BE2C (cell line): Measurements from ENCODE around the gene GRID1.

Experiments used
- DNase-seq: peaks from one replicate; pipeline ENCODE4 v3.0.0-alpha.2; 2020
- H3K27me3 ChIP-seq: fragments of 250-450 bp; sonication (Bioruptor Pico); 2 replicates; pipeline ENCODE4 v1.5.1; 2020; ENCODE audit warnings: mild to moderate bottlenecking
- H3K36me3 ChIP-seq: fragments of 250-450 bp; sonication (Bioruptor Pico); 2 replicates; pipeline ENCODE4 v1.5.1; 2020; ENCODE audit warnings: mild to moderate bottlenecking
- H3K4me1 ChIP-seq: fragments of 250-450 bp; sonication (Bioruptor Pico); 2 replicates; pipeline ENCODE4 v1.5.1; 2020
- H3K4me3 ChIP-seq: 2 replicates; pipeline ENCODE4 v1.5.1; 2011; ENCODE audit warnings: low read depth, low read length
- H3K9me3 ChIP-seq: fragments of 250-450 bp; sonication (Bioruptor Pico); 2 replicates; pipeline ENCODE4 v1.5.1; 2020
- TF ChIP-seq, protein P1 (sequence below): IDR thresholded peaks from 2 replicates; pipeline ENCODE4 v1.5.1; 2012; ENCODE audit warnings: mild to moderate bottlenecking, low read depth, low read length

The GRID1 gene

DNA sequence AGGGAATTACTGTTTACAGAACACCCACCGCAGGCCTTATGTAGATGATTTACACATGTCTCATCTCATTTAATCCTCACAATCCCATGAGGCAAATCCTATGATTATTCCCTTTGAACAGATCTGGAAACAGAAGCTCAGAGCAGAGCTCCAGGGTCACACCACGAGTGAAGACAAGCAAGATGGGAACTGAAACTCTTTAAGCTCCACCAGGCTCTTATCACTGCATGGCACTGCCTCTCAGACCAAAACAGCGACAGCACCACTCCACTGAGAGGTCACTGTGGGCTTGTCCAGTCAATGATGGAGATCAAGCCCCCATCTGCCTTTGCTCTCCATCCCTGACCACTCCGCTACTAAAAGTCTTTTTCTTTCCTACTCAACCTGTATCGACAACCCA is 5.9 kb downstream of the GRID1 start:
- peaks cover 47% of the 10 kb centered on the region for H3K36me3 ChIP-seq
- no peak overlapping the region for H3K4me3 ChIP-seq
- H3K9me3 ChIP-seq = no peaks in the 10 kb centered on the region
- H3K4me1 ChIP-seq = peaks cover 18% of the 10 kb centered on the region
- no peaks in the 10 kb centered on the region for H3K27me3 ChIP-seq
- no peak for DNase-seq
- TF ChIP-seq, protein P1, sequence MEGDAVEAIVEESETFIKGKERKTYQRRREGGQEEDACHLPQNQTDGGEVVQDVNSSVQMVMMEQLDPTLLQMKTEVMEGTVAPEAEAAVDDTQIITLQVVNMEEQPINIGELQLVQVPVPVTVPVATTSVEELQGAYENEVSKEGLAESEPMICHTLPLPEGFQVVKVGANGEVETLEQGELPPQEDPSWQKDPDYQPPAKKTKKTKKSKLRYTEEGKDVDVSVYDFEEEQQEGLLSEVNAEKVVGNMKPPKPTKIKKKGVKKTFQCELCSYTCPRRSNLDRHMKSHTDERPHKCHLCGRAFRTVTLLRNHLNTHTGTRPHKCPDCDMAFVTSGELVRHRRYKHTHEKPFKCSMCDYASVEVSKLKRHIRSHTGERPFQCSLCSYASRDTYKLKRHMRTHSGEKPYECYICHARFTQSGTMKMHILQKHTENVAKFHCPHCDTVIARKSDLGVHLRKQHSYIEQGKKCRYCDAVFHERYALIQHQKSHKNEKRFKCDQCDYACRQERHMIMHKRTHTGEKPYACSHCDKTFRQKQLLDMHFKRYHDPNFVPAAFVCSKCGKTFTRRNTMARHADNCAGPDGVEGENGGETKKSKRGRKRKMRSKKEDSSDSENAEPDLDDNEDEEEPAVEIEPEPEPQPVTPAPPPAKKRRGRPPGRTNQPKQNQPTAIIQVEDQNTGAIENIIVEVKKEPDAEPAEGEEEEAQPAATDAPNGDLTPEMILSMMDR = no peak

DNA sequence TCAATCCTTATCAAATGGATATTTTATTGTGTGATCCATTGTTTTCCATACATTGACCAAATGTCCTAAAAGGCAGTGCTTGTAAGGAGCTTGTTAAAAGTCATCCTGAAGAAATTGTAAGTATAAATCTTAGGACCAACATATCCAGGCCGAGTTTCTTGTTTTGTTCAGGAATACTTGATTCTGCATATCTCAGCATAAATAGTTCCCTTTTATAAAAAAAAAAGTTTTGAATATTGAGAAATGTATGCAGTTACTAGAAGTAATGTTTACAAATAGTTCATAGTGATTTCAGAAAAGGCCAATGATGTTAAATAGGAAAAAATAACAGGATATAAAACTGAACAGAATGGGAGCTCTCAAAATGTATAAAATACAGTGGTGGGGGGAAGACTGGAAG is 6.6 kb downstream of the GRID1 start:
- DNase-seq = no peak
- Histone ChIP-seq H3K4me1 (peaks cover 18% of the 10 kb centered on the region), H3K36me3 (peaks cover 50% of the 10 kb centered on the region), H3K9me3 (no peaks in the 10 kb centered on the region), H3K27me3 (no peaks in the 10 kb centered on the region), H3K4me3 (no peak overlapping the region)
- TF ChIP-seq, protein P1 = no peak

DNA sequence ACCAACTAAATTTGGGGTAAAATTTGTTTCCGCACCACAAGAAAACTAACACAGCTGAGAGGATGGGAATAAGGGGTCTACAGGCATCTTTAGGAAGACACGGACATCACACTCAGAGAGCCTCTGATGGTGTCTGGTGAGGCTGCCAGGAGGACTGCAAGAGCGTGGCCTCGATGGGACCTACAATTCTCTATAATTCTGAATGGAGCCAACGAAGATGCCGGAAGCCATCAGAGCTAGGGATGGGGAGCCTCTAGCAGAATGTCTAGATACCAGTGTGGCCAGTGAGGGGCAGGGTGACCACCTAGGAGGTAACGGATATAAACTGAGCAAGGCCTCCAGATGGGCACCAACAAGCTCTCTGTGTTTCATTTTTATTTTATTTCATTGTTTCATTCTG is 7.5 kb downstream of the GRID1 start:
- Histone ChIP-seq H3K4me3 (no peak overlapping the region), H3K27me3 (no peaks in the 10 kb centered on the region), H3K9me3 (no peaks in the 10 kb centered on the region), H3K4me1 (peaks cover 16% of the 10 kb centered on the region; the same call in 1 of the 2 replicates), H3K36me3 (peaks cover 53% of the 10 kb centered on the region)
- no peak for DNase-seq
- TF ChIP-seq, protein P1 = no peak

DNA sequence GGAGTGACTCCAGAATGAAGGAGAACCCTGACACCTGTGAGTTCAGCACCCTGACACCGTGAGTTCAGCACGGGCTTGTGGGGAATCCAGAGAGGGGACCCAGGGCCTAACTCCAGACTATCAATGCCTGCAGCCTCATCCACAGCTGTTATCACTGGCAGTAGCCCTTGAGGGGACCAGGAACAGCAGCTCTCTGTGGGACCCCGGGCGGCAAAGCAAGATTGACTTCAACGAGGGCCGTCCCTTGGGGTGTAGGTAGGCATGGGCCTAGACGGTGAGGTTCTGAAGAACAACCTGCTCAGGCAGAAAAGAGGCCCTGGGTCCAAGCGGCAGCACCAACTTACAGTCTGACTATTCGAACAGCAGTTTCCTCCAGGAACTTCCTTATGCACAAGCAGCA is 8.9 kb downstream of the GRID1 start:
- Histone ChIP-seq H3K9me3 (no peaks in the 10 kb centered on the region), H3K4me1 (peaks cover 13% of the 10 kb centered on the region; the same call in 1 of the 2 replicates), H3K36me3 (peaks cover 40% of the 10 kb centered on the region), H3K4me3 (no peak overlapping the region), H3K27me3 (no peaks in the 10 kb centered on the region)
- TF ChIP-seq, protein P1 = no peak
- no peak for DNase-seq

DNA sequence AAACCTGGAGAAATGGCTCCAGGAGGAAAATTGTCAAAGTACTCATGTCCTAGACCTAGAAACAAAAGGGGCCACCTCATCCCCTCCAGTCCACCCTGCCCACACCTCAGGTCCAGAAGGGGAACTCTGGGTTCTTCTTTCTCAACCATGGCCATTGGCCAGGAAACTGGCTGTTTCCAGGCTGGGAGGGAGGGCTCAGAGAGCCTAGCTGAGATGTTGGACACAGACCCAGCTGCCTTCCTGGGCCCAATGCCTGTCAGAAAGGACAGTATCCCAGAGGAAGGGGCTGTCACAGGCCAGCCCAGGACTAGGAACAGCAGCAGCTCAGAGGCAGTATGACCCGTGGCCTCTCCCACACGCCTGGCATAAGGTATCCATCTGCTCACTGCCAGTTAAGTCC is 9.6 kb downstream of the GRID1 start:
- Histone ChIP-seq H3K4me3 (no peak overlapping the region), H3K4me1 (peaks cover 8% of the 10 kb centered on the region; the same call in 1 of the 2 replicates), H3K27me3 (no peaks in the 10 kb centered on the region), H3K9me3 (no peaks in the 10 kb centered on the region), H3K36me3 (peaks cover 36% of the 10 kb centered on the region)
- DNase-seq = no peak
- TF ChIP-seq, protein P1 = no peak

DNA sequence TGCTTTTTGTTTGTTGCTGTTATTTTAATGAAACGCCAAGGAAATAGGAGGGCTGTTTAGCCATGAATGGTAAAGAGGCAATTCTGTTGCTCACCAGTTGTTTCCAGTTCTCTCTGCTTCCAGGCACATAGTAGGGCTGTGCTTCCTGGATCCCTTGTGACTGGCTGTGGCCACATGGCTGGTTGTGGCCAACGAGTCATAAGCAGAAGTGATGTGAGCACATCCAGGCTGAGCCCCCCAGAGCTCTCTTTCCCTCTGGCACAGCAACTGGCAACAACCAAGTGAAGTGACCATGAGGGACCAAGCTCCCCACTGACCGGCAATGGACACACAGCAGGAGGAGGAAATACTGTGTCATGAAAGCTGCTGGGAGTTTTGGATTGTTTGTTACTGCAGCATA is 10.3 kb downstream of the GRID1 start:
- Histone ChIP-seq H3K9me3 (no peaks in the 10 kb centered on the region), H3K4me1 (peaks cover under 1% of the 10 kb centered on the region; the same call in 1 of the 2 replicates), H3K27me3 (no peaks in the 10 kb centered on the region), H3K4me3 (no peak overlapping the region), H3K36me3 (peaks cover 30% of the 10 kb centered on the region)
- TF ChIP-seq, protein P1 = no peak
- DNase-seq = no peak
